ENCODE measurements around the gene ASS1. TPM values are rescaled to one million over a fixed set of nuclear protein-coding genes. Genes with fewer than 3 reads are reported as not detected.

The ASS1 gene
- total and polyA plus RNA-seq, 4 experiments from 2014 or later, result not detected

GRCh38 chr9:130421154-130421801 is 23.5 kb upstream of the ASS1 start:
- no peak overlapping the region for H3K4me3 Mint-ChIP-seq
- Histone ChIP-seq H3K9me3 (ENCODE audit: control insufficient read depth in 1 of 2, low read length in 2 of 2) (no peaks in the 10 kb centered on the region), H3K4me1 (ENCODE audit: insufficient read depth, low read length) (no peaks in the 10 kb centered on the region), H3K36me3 (ENCODE audit: insufficient read depth, low read length) (no peaks in the 10 kb centered on the region), H3K27ac (ENCODE audit: low read depth, low read length) (no peak overlapping the region), H3K27me3 (ENCODE audit: insufficient read depth, low read length) (no peaks in the 10 kb centered on the region), H3K4me3 (ENCODE audit: low read length in 2 of 2) (no peak overlapping the region)
- no peaks in the 10 kb centered on the region for H3K36me3 Mint-ChIP-seq
- H3K27ac Mint-ChIP-seq, result no peak overlapping the region
- H3K27me3 Mint-ChIP-seq, result peaks cover 5% of the 10 kb centered on the region in 2 donors
- H3K9me3 Mint-ChIP-seq, result peaks cover 0 to 2% (median 0%) of the 10 kb centered on the region in 8 donors
- H3K4me1 Mint-ChIP-seq, result no peaks in the 10 kb centered on the region
- intact Hi-C loops (cut with micrococcal nuclease), result no loop called here
- DNase-seq, result no peak
- CTCF ChIA-PET (ENCODE audit: partially characterized antibody), result no interaction called here
- POLR2A ChIA-PET (ENCODE audit: partially characterized antibody), result no interaction called here

GRCh38 chr9:130421802-130422276 is 22.9 kb upstream of the ASS1 start:
- H3K36me3 Mint-ChIP-seq, result no peaks in the 10 kb centered on the region
- H3K4me3 ChIP-seq (ENCODE audit: low read length in 2 of 2), result no peak overlapping the region
- CTCF ChIA-PET (ENCODE audit: partially characterized antibody), result no interaction called here

GRCh38 chr9:130422546-130422945 is 22.2 kb upstream of the ASS1 start:
- H3K4me1 Mint-ChIP-seq, result peaks cover 0 to 1% (median 0%) of the 10 kb centered on the region in 4 donors
- no peak overlapping the region for H3K4me3 ChIP-seq (ENCODE audit: low read length in 2 of 2)
- H3K27me3 Mint-ChIP-seq, result peaks cover 6 to 7% of the 10 kb centered on the region in 2 donors
- H3K27ac Mint-ChIP-seq, result no peak overlapping the region
- intact Hi-C loops (cut with micrococcal nuclease), result no loop called here
- no peaks in the 10 kb centered on the region for H3K9me3 ChIP-seq (ENCODE audit: control insufficient read depth in 1 of 2, low read length in 2 of 2)
- no peaks in the 10 kb centered on the region for H3K27me3 ChIP-seq (ENCODE audit: insufficient read depth, low read length)
- no peaks in the 10 kb centered on the region for H3K36me3 ChIP-seq (ENCODE audit: insufficient read depth, low read length)
- H3K4me1 ChIP-seq (ENCODE audit: insufficient read depth, low read length), result no peaks in the 10 kb centered on the region
- H3K4me3 Mint-ChIP-seq, result no peak overlapping the region
- CTCF ChIA-PET (ENCODE audit: partially characterized antibody), result no interaction called here
- peaks cover 0 to 2% (median 0%) of the 10 kb centered on the region in 8 donors for H3K9me3 Mint-ChIP-seq
- H3K36me3 Mint-ChIP-seq, result no peaks in the 10 kb centered on the region
- H3K27ac ChIP-seq (ENCODE audit: low read depth, low read length), result no peak overlapping the region
- POLR2A ChIA-PET (ENCODE audit: partially characterized antibody), result no interaction called here
- DNase-seq, result no peak

More at GRCh38 chr9:130421802-130422276, 22.9 kb upstream of the ASS1 start:
- Histone ChIP-seq H3K9me3 (ENCODE audit: control insufficient read depth in 1 of 2, low read length in 2 of 2) (no peaks in the 10 kb centered on the region), H3K27ac (ENCODE audit: low read depth, low read length) (no peak overlapping the region), H3K36me3 (ENCODE audit: insufficient read depth, low read length) (no peaks in the 10 kb centered on the region), H3K4me1 (ENCODE audit: insufficient read depth, low read length) (no peaks in the 10 kb centered on the region), H3K27me3 (ENCODE audit: insufficient read depth, low read length) (no peaks in the 10 kb centered on the region)
- H3K4me1 Mint-ChIP-seq, result peaks cover 0 to 1% (median 0%) of the 10 kb centered on the region in 4 donors
- intact Hi-C loops (cut with micrococcal nuclease), result no loop called here
- no peak overlapping the region for H3K4me3 Mint-ChIP-seq
- DNase-seq, result no peak
- peaks cover 5 to 6% of the 10 kb centered on the region in 2 donors for H3K27me3 Mint-ChIP-seq
- POLR2A ChIA-PET (ENCODE audit: partially characterized antibody), result no interaction called here
- H3K27ac Mint-ChIP-seq, result no peak overlapping the region
- peaks cover 0 to 2% (median 0%) of the 10 kb centered on the region in 8 donors for H3K9me3 Mint-ChIP-seq

GRCh38 chr9:130423272-130423671 is 21.5 kb upstream of the ASS1 start:
- H3K27me3 Mint-ChIP-seq, result peaks cover 6 to 7% of the 10 kb centered on the region in 2 donors
- peaks cover 0 to 1% (median 0%) of the 10 kb centered on the region in 4 donors for H3K4me1 Mint-ChIP-seq
- H3K4me3 Mint-ChIP-seq, result no peak overlapping the region
- no peaks in the 10 kb centered on the region for H3K27me3 ChIP-seq (ENCODE audit: insufficient read depth, low read length)
- H3K27ac Mint-ChIP-seq, result no peak overlapping the region
- H3K9me3 Mint-ChIP-seq, result peaks cover 0 to 2% (median 0%) of the 10 kb centered on the region in 8 donors
- H3K36me3 ChIP-seq (ENCODE audit: insufficient read depth, low read length), result no peaks in the 10 kb centered on the region
- H3K9me3 ChIP-seq (ENCODE audit: control insufficient read depth in 1 of 2, low read length in 2 of 2), result no peaks in the 10 kb centered on the region
- intact Hi-C loops (cut with micrococcal nuclease), result no loop called here
- no peaks in the 10 kb centered on the region for H3K36me3 Mint-ChIP-seq
- H3K4me1 ChIP-seq (ENCODE audit: insufficient read depth, low read length), result no peaks in the 10 kb centered on the region
- CTCF ChIA-PET (ENCODE audit: partially characterized antibody), result no interaction called here
- POLR2A ChIA-PET (ENCODE audit: partially characterized antibody), result no interaction called here
- H3K27ac ChIP-seq (ENCODE audit: low read depth, low read length), result no peak overlapping the region
- H3K4me3 ChIP-seq (ENCODE audit: low read length in 2 of 2), result no peak overlapping the region
- DNase-seq, result no peak

- CTCF ChIA-PET (ENCODE audit: partially characterized antibody), result no interaction called here
- H3K27ac ChIP-seq (ENCODE audit: low read depth, low read length), result no peak overlapping the region
- POLR2A ChIA-PET (ENCODE audit: partially characterized antibody), result no interaction called here
- H3K27ac Mint-ChIP-seq, result no peak overlapping the region
- no peaks in the 10 kb centered on the region for H3K27me3 ChIP-seq (ENCODE audit: insufficient read depth, low read length)
- H3K9me3 ChIP-seq (ENCODE audit: control insufficient read depth in 1 of 2, low read length in 2 of 2), result no peaks in the 10 kb centered on the region
- DNase-seq, result no peak
- no peak overlapping the region for H3K4me3 Mint-ChIP-seq
- intact Hi-C loops (cut with micrococcal nuclease), result no loop called here
- no peaks in the 10 kb centered on the region for H3K4me1 ChIP-seq (ENCODE audit: insufficient read depth, low read length)
- H3K27me3 Mint-ChIP-seq, result peaks cover 2 to 4% of the 10 kb centered on the region in 2 donors
- H3K36me3 ChIP-seq (ENCODE audit: insufficient read depth, low read length), result no peaks in the 10 kb centered on the region
- no peak overlapping the region for H3K4me3 ChIP-seq (ENCODE audit: low read length in 2 of 2)
- peaks cover 0 to 2% (median 0%) of the 10 kb centered on the region in 8 donors for H3K9me3 Mint-ChIP-seq
- H3K36me3 Mint-ChIP-seq, result no peaks in the 10 kb centered on the region
- peaks cover 0 to 1% (median under 1%) of the 10 kb centered on the region in 4 donors for H3K4me1 Mint-ChIP-seq
These were observed 19.9 kb upstream of the ASS1 start for GRCh38 chr9:130424595-130425454.

- no peaks in the 10 kb centered on the region for H3K9me3 ChIP-seq (ENCODE audit: control insufficient read depth in 1 of 2, low read length in 2 of 2)
- H3K9me3 Mint-ChIP-seq, result peaks cover 0 to 4% (median 0%) of the 10 kb centered on the region in 8 donors
- no peak overlapping the region for H3K4me3 Mint-ChIP-seq
- no peaks in the 10 kb centered on the region for H3K4me1 ChIP-seq (ENCODE audit: insufficient read depth, low read length)
- H3K27me3 Mint-ChIP-seq, result peaks cover 5 to 7% of the 10 kb centered on the region in 2 donors
- no peak overlapping the region for H3K27ac ChIP-seq (ENCODE audit: low read depth, low read length)
- no peak overlapping the region for H3K27ac Mint-ChIP-seq
- peaks cover 0 to 2% (median under 1%) of the 10 kb centered on the region in 4 donors for H3K4me1 Mint-ChIP-seq
- no peaks in the 10 kb centered on the region for H3K27me3 ChIP-seq (ENCODE audit: insufficient read depth, low read length)
- ChIA-PET POLR2A (ENCODE audit: partially characterized antibody) (no interaction called here), CTCF (ENCODE audit: partially characterized antibody) (no interaction called here)
- intact Hi-C loops (cut with micrococcal nuclease), result no loop called here
- no peaks in the 10 kb centered on the region for H3K36me3 Mint-ChIP-seq
- DNase-seq, result no peak
- no peaks in the 10 kb centered on the region for H3K36me3 ChIP-seq (ENCODE audit: insufficient read depth, low read length)
- H3K4me3 ChIP-seq (ENCODE audit: low read length in 2 of 2), result no peak overlapping the region
These were observed 18.9 kb upstream of the ASS1 start for GRCh38 chr9:130425741-130426466.

- Histone ChIP-seq H3K4me1 (ENCODE audit: insufficient read depth, low read length) (no peaks in the 10 kb centered on the region), H3K4me3 (ENCODE audit: low read length in 2 of 2) (no peak overlapping the region), H3K27me3 (ENCODE audit: insufficient read depth, low read length) (no peaks in the 10 kb centered on the region), H3K36me3 (ENCODE audit: insufficient read depth, low read length) (no peaks in the 10 kb centered on the region), H3K9me3 (ENCODE audit: control insufficient read depth in 1 of 2, low read length in 2 of 2) (no peaks in the 10 kb centered on the region), H3K27ac (ENCODE audit: low read depth, low read length) (no peak overlapping the region)
- intact Hi-C loops (cut with micrococcal nuclease), result no loop called here
- CTCF ChIA-PET (ENCODE audit: partially characterized antibody), result no interaction called here
- Mint-ChIP-seq H3K27ac (no peak overlapping the region), H3K4me1 (peaks cover 0 to 2% (median under 1%) of the 10 kb centered on the region in 4 donors), H3K9me3 (peaks cover 0 to 4% (median 0%) of the 10 kb centered on the region in 8 donors), H3K4me3 (no peak overlapping the region), H3K36me3 (no peaks in the 10 kb centered on the region), H3K27me3 (peaks cover 5 to 7% of the 10 kb centered on the region in 2 donors)
- POLR2A ChIA-PET (ENCODE audit: partially characterized antibody), result no interaction called here
- no peak for DNase-seq
These were observed 18.3 kb upstream of the ASS1 start for GRCh38 chr9:130426467-130426773.
